ENCODE results near the gene ANKRD11. TPM values are rescaled to one million over a fixed set of nuclear protein-coding genes. Genes with fewer than 3 reads are reported as not detected.

Gene ANKRD11
- total RNA-seq, 1 donor from 2014 or later, result 164 TPM

DNA sequence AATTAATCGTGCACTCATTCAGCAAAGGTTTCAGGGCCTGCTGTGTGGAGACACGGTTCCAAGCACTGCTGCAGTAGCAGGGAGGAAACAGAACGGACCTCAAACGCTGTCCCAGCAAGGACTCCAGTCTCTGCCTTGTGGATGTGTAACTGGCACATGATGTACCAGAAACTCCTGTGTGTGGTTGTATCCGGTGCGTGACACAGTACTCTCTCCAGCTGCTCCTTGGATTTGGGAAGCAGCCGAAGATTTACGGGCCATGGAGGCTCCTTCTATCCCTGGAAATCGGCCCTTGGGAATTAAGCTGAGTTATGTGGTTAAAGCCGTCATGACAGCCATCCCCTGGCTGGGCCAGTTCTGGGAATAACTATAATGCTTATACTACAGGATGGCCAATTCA lies 8.5 kb upstream of the ANKRD11 start:
- Mint-ChIP-seq H3K4me3 (no peak overlapping the region), H3K36me3 (ENCODE audit: low read depth) (no peaks in the 10 kb centered on the region), H3K9me3 (no peaks in the 10 kb centered on the region), H3K27me3 (ENCODE audit: low read depth) (no peaks in the 10 kb centered on the region), H3K4me1 (no peaks in the 10 kb centered on the region), H3K27ac (ENCODE audit: unreplicated experiment) (no peak overlapping the region)
- TF ChIP-seq, protein P1, sequence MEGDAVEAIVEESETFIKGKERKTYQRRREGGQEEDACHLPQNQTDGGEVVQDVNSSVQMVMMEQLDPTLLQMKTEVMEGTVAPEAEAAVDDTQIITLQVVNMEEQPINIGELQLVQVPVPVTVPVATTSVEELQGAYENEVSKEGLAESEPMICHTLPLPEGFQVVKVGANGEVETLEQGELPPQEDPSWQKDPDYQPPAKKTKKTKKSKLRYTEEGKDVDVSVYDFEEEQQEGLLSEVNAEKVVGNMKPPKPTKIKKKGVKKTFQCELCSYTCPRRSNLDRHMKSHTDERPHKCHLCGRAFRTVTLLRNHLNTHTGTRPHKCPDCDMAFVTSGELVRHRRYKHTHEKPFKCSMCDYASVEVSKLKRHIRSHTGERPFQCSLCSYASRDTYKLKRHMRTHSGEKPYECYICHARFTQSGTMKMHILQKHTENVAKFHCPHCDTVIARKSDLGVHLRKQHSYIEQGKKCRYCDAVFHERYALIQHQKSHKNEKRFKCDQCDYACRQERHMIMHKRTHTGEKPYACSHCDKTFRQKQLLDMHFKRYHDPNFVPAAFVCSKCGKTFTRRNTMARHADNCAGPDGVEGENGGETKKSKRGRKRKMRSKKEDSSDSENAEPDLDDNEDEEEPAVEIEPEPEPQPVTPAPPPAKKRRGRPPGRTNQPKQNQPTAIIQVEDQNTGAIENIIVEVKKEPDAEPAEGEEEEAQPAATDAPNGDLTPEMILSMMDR (conservative IDR thresholded peaks at IDR 0.05), result no peak
- no peak for DNase-seq (ENCODE audit: low read depth, low spot score)

DNA sequence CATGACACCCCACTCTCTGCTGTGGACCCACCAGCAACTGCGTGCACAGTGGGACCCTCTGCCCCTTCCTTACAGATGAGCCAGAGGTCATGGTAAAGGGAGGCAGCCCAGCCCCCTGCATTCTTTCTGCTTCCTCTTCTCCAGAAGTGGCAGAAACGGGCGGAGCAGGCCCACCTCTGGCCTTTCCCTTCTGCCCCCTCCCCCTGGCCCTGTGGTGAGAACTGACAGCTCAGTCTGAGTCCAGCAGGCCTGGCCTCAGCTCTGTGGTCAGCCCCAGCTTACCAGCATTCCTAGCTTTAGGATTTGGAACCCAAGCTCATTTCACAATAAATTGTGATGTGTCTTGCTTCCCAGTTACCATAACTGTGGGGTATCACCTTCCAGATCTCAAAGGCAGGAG lies 4.8 kb upstream of the ANKRD11 start:
- peaks cover 19% of the 10 kb centered on the region for H3K4me1 Mint-ChIP-seq
- no peak overlapping the region for H3K27ac Mint-ChIP-seq (ENCODE audit: unreplicated experiment)
- H3K4me3 Mint-ChIP-seq, result peak overlapping the region; percentile 58
- no peaks in the 10 kb centered on the region for H3K36me3 Mint-ChIP-seq (ENCODE audit: low read depth)
- no peak for DNase-seq (ENCODE audit: low read depth, low spot score)
- H3K9me3 Mint-ChIP-seq, result no peaks in the 10 kb centered on the region
- TF ChIP-seq, protein P1 (conservative IDR thresholded peaks at IDR 0.05), result no peak
- no peaks in the 10 kb centered on the region for H3K27me3 Mint-ChIP-seq (ENCODE audit: low read depth)

DNA sequence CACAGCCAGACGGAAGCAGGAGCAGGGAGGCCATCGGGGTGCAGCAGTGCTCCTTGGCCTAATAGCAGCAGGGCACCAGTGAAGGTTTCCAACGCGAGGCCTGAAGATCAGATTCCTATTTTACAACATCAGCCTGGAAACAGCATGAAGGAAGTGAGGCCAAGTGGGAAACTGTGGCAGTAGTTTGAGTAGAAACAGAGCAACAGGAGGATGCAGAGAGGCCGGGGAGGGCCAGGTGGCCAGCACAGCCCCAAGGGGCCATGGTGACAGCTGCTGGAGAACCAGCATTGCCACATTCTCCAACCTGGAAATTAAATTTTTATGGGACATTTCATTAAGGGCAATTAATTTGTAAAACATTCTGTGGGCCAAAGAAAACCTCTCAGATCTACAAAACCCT lies 3.4 kb upstream of the ANKRD11 start:
- H3K27ac Mint-ChIP-seq (ENCODE audit: unreplicated experiment), result no peak overlapping the region
- TF ChIP-seq, protein P1 (conservative IDR thresholded peaks at IDR 0.05), result no peak
- no peaks in the 10 kb centered on the region for H3K36me3 Mint-ChIP-seq (ENCODE audit: low read depth)
- no peaks in the 10 kb centered on the region for H3K27me3 Mint-ChIP-seq (ENCODE audit: low read depth)
- no peak for DNase-seq (ENCODE audit: low read depth, low spot score)
- H3K9me3 Mint-ChIP-seq, result no peaks in the 10 kb centered on the region
- peaks cover 24% of the 10 kb centered on the region for H3K4me1 Mint-ChIP-seq
- H3K4me3 Mint-ChIP-seq, result peak overlapping the region; percentile 27

DNA sequence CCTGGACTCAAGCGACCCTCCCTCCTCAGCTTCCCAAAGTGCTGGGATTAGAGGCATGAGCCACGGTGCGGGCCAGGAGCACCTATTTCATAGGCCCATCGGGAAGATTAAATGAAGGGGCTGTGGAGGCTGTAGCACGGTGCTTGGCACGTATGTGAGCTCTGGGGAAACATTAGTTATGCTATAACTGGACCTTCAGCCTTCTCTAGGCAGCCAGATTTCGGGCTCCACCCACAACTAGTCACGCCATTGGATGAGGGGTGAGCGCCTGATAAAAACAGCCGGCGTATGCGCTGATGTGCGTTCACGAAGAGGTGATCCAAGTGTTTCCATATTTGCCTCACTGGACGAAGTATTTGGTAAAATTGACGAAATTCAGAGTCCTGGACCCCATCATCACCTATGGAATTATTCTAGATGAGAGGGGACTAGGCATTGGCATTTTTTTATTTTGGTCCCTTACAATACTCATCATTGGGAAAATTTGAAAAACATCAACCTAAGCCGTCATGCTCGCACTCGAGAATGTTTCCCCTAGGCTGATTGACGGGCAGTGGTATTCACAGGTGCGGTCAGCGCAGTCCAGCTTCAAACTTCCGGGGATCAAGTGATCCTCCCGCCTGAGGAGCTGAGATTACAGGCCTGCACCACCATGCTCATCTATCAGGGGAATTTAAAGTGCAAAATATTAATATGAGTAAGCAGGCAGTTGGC lies 1.8 kb upstream of the ANKRD11 start:
- no peak for DNase-seq (ENCODE audit: low read depth, low spot score)
- Mint-ChIP-seq H3K36me3 (ENCODE audit: low read depth) (no peaks in the 10 kb centered on the region), H3K4me1 (peaks cover 36% of the 10 kb centered on the region), H3K27ac (ENCODE audit: unreplicated experiment) (no peak overlapping the region), H3K4me3 (peak overlapping the region; percentile 96), H3K9me3 (no peaks in the 10 kb centered on the region), H3K27me3 (ENCODE audit: low read depth) (no peaks in the 10 kb centered on the region)
- TF ChIP-seq, protein P1 (conservative IDR thresholded peaks at IDR 0.05), result no peak

DNA sequence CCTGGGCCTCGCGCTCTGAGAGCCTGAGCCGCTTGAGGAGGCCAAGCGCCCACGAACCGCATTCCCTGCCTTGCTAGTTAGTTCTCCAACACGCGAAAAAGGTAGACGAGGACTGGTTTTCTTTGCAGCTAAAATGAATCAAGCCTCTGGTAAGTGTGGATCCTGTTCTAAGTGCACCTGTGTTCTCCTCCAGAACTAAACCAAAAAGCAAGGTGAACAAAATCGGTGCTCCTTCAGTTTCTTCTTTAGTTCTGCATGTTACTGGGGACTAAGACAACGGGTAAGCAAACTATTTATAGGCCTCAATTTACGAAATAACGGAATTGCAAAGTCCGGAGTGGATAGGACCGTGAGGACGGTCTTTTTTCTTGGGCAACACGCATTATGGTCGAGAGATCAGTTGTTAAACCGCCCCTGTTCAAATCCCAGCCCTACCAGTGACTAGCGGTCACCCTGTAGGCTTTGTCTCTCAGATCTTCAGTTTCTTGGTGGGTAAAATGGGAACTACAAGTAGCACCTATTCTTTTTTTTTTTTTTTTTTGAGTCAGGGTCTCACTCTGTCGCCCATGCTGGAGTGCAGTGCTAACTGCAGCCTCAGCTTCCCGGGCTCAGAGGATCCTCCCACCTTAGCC lies 993 bp upstream of the ANKRD11 start:
- H3K9me3 Mint-ChIP-seq, result no peaks in the 10 kb centered on the region

More for the DNA sequence above, 993 bp upstream of the ANKRD11 start:
- H3K27me3 Mint-ChIP-seq (ENCODE audit: low read depth), result no peaks in the 10 kb centered on the region
- peak overlapping the region; percentile 96 for H3K4me3 Mint-ChIP-seq
- no peak for DNase-seq (ENCODE audit: low read depth, low spot score)
- H3K27ac Mint-ChIP-seq (ENCODE audit: unreplicated experiment), result peak overlapping the region; percentile 98
- H3K36me3 Mint-ChIP-seq (ENCODE audit: low read depth), result no peaks in the 10 kb centered on the region
- peaks cover 41% of the 10 kb centered on the region for H3K4me1 Mint-ChIP-seq
- TF ChIP-seq, protein P1 (conservative IDR thresholded peaks at IDR 0.05), result peak; percentile 52
